ENCODE data around the gene TEC.

TEC gene

DNA sequence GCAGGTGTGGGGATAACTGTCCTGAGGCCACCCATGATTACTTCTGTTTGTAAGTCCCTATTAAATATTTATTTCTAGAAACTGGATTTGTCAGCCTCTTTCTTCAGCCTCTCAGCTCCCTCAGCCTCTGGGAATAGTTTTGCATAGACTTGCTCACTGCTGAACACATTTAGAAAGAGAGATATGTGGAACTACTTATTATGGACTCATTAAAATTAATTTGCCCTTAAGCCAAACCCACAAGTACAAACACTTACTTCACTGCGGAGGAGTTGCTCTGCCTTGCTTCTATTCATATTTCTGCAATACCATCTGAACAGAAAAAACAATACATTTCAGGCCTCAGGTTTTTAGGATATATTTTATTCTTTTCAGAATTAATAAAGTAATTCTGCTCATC lies 113.2 kb downstream of the TEC start:
- no peaks in the 10 kb centered on the region for H3K27me3 Mint-ChIP-seq
- no peak overlapping the region for H3K4me3 Mint-ChIP-seq
- peaks cover 11% of the 10 kb centered on the region for H3K4me1 Mint-ChIP-seq (ENCODE audit: low read depth)
- peaks cover 4% of the 10 kb centered on the region for H3K9me3 Mint-ChIP-seq
- H3K36me3 Mint-ChIP-seq (ENCODE audit: low read depth), result peaks cover 51% of the 10 kb centered on the region
- no peak overlapping the region for H3K27ac Mint-ChIP-seq

DNA sequence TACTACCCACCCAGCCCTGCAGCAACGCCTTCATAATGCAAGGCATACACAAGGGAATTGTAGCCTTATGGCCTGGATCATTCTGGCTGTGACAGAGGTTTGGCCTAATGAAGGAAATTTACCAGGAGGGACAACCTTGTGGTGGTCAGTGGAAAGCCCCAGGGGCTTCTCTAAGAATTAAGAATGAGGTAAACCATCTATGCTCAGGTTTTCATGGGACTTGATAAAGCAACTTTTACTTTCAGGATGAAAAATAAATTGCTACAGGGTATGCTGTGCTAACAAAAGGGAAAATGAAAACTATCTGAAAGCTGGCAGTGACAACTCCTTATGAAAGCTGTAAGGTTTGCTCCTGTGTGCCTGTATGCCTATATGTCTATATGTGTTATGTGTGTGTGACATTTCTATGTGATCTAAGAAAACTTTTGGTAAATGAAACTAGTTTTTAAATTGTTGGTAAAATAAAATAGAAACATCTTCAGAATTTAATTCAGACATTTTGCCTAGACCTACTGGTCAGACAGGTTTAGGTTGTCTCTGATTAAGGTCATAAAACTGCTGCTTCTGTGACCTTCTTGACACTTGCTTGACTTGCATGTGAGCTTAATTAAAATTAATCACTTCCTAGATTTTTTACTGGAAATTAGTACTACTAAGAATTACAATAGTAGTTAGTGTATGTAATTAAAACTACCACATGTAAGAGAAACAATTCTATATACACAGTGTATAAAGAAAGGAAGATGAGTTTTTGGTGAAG lies 115.7 kb downstream of the TEC start:
- H3K4me1 Mint-ChIP-seq (ENCODE audit: low read depth), result no peaks in the 10 kb centered on the region
- peaks cover 52% of the 10 kb centered on the region for H3K36me3 Mint-ChIP-seq (ENCODE audit: low read depth)
- no peak overlapping the region for H3K27ac Mint-ChIP-seq
- peaks cover 4% of the 10 kb centered on the region for H3K9me3 Mint-ChIP-seq
- H3K27me3 Mint-ChIP-seq, result no peaks in the 10 kb centered on the region
- no peak overlapping the region for H3K4me3 Mint-ChIP-seq

DNA sequence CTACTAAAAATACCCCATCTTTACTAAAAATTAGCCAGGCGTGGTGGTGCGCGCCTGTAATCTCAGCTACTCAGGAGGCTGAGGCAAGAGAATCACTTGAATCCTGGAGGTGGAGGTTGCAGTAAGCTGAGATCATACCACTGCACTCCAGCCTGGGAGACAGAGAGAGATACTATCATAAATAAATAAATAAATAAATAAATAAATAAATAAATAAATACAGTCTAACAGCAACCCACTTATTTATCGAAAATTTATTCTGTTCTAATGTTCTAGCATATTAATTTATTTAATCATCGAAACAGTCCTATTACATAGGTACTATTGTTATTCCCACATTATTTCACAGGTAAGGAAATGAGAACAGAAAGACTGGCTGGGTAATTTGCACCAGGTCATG lies 117.4 kb downstream of the TEC start:
- H3K27ac Mint-ChIP-seq, result no peak overlapping the region
- peaks cover 4% of the 10 kb centered on the region for H3K9me3 Mint-ChIP-seq
- no peak overlapping the region for H3K4me3 Mint-ChIP-seq
- H3K27me3 Mint-ChIP-seq, result no peaks in the 10 kb centered on the region
- peaks cover 41% of the 10 kb centered on the region for H3K36me3 Mint-ChIP-seq (ENCODE audit: low read depth)
- no peaks in the 10 kb centered on the region for H3K4me1 Mint-ChIP-seq (ENCODE audit: low read depth)

DNA sequence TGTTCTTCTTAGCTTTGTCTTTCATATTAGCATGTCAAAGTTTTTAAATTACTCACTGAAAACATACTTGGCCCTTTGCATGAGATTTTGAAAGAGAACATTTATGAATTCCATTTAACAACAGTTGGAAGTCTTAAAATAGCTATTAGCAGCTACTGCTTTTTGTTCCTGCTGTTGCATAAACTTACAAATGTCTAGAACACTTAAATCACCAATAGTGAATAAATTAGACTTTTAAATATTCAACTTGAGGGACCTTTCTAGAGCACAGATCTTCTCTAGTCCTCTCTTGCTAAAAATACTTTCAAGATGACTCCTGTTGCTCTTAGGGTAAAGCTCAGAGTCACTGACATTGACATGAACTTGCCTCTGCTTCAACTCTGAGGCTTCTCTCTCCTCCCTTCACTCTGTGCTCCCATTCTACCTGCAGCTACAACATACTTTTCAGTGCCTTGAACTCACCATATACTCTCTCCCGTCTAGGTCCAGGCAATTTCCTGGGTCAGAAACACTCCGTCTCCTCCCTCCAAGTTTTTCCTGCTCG lies 119.7 kb downstream of the TEC start:
- Mint-ChIP-seq H3K9me3 (peaks cover 4% of the 10 kb centered on the region), H3K36me3 (ENCODE audit: low read depth) (peaks cover 24% of the 10 kb centered on the region), H3K4me3 (no peak overlapping the region), H3K27ac (no peak overlapping the region), H3K27me3 (no peaks in the 10 kb centered on the region), H3K4me1 (ENCODE audit: low read depth) (peaks cover 6% of the 10 kb centered on the region)

DNA sequence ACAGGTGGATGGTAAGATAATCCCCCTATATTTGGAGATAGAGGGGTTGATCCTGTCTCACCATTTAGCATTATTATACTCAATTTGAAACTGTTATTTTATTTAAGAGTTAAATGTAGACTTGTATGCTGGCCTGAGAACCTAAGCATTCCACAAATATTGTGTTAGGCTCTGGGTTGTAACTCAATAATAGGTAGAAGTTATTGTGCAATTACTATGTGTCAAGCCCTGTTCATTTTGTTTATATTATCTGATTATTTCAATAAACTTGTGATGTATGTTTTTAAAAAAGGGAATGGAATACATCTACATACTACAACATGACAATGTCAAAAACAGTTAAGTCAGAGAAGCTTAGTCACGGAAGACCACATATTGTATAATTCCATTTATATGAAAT lies 122.0 kb downstream of the TEC start:
- H3K27ac Mint-ChIP-seq, result no peak overlapping the region
- peaks cover 10% of the 10 kb centered on the region for H3K36me3 Mint-ChIP-seq (ENCODE audit: low read depth)
- H3K4me3 Mint-ChIP-seq, result no peak overlapping the region
- H3K4me1 Mint-ChIP-seq (ENCODE audit: low read depth), result peaks cover 6% of the 10 kb centered on the region
- H3K27me3 Mint-ChIP-seq, result no peaks in the 10 kb centered on the region
- no peaks in the 10 kb centered on the region for H3K9me3 Mint-ChIP-seq

DNA sequence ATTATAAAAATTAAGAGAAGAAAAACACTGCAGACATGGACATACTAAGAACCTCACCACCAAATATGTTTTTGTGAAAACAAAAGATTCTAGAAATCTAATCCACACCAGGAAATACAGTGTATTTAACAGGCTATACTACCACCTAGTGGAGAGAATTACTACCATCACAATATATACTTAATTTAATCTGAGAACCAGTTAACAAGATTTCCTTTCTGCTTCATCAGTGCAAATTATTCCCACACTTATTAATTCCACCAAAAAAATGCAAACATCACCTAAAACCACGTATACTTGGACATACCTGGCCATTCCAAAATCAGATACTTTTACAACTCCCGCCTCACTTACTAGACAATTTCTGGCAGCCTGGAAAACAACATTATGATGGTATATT lies 128.6 kb downstream of the TEC start:
- peaks cover 56% of the 10 kb centered on the region for H3K4me1 Mint-ChIP-seq (ENCODE audit: low read depth)
- H3K27me3 Mint-ChIP-seq, result no peaks in the 10 kb centered on the region
- peaks cover 10% of the 10 kb centered on the region for H3K36me3 Mint-ChIP-seq (ENCODE audit: low read depth)
- H3K9me3 Mint-ChIP-seq, result no peaks in the 10 kb centered on the region
- no peak overlapping the region for H3K4me3 Mint-ChIP-seq
- H3K27ac Mint-ChIP-seq, result no peak overlapping the region

DNA sequence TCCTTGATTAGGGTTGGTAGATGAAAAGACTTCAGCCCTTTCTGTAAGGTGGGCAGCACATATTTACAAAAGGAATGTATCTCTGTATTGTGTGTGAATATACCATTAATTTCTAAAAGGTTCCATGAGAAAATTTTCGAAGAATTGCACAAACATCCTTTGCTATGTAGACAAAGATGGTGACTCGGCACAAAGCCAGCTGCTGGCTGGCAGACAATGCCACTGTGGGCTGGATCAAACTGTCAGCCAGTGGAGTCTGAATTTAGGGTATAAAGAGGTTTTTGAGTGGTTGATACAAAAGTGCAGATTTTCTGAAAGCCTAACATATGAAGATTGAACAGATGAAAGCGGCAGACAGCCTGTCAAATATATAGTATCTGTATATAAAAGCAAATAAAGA lies 129.9 kb downstream of the TEC start:
- Mint-ChIP-seq H3K36me3 (ENCODE audit: low read depth) (peaks cover 3% of the 10 kb centered on the region), H3K4me1 (ENCODE audit: low read depth) (peaks cover 63% of the 10 kb centered on the region), H3K27ac (peak overlapping the region; percentile 78), H3K9me3 (no peaks in the 10 kb centered on the region), H3K27me3 (no peaks in the 10 kb centered on the region), H3K4me3 (no peak overlapping the region)

DNA sequence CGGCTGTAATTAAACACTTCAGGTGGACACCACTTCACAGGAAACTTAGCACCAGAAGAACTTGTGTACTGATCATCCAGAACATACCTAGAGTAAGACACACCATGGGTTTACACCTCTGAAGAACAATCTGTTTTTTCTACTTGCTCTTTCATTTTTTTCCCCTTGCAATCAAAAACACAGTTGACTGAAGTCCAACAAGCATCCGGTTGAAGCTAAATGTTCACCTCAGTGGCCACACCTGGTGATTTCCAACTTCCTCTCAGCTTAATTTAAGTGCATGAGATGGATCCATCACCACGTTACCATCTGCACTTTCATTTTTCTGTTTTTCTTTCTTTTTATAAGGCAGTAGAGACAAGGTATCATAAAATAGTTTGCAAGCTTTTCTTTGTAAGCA lies 130.7 kb downstream of the TEC start:
- H3K9me3 Mint-ChIP-seq, result no peaks in the 10 kb centered on the region
- H3K4me3 Mint-ChIP-seq, result peak overlapping the region; percentile 30
- no peaks in the 10 kb centered on the region for H3K27me3 Mint-ChIP-seq
- H3K27ac Mint-ChIP-seq, result peak overlapping the region; percentile 78
- H3K4me1 Mint-ChIP-seq (ENCODE audit: low read depth), result peaks cover 71% of the 10 kb centered on the region
- peaks cover 3% of the 10 kb centered on the region for H3K36me3 Mint-ChIP-seq (ENCODE audit: low read depth)

DNA sequence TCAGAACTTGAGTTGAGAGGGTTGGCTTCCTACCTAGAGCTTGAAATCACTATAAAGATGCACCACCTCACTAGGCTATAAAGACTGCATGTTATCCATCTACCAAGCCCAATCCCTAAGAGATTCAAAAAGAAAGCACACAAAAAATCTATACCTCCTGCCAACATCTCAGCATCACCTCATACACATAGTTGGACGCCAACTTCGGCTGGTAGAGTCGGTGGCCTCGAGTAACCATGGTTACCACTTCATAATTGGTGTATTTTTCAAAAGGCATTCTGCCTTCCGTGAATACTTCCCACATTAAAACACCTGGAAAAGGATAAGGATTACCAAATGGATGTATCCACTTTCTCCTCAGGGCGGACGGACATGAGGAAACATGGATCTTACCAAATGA lies 131.1 kb downstream of the TEC start:
- H3K4me3 Mint-ChIP-seq, result peak overlapping the region; percentile 30
- H3K27ac Mint-ChIP-seq, result peak overlapping the region; percentile 78
- no peaks in the 10 kb centered on the region for H3K9me3 Mint-ChIP-seq
- peaks cover 75% of the 10 kb centered on the region for H3K4me1 Mint-ChIP-seq (ENCODE audit: low read depth)
- H3K36me3 Mint-ChIP-seq (ENCODE audit: low read depth), result peaks cover 3% of the 10 kb centered on the region
- no peaks in the 10 kb centered on the region for H3K27me3 Mint-ChIP-seq

DNA sequence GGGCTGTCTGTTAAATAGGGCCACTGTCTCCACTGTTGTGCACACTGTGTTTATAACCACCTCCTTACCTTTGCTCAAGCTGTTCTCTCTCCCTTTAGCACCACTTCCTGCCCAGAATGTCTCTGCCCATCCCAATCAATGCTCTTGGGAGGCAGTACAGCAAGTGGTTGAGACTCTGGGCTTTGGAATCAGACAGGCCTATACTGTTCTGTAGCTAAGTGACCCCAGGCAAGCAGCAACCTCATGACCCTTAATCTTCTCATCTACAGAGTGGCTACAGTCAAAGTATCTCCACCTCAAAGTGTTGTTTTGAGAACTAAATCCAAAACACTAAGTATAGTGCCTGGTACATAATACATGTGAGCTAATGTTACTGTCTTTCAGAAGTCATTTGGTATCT lies 131.8 kb downstream of the TEC start:
- Mint-ChIP-seq H3K36me3 (ENCODE audit: low read depth) (peaks cover 3% of the 10 kb centered on the region), H3K9me3 (no peaks in the 10 kb centered on the region), H3K4me1 (ENCODE audit: low read depth) (peaks cover 82% of the 10 kb centered on the region), H3K4me3 (peak overlapping the region; percentile 30), H3K27me3 (no peaks in the 10 kb centered on the region), H3K27ac (peak overlapping the region; percentile 78)

DNA sequence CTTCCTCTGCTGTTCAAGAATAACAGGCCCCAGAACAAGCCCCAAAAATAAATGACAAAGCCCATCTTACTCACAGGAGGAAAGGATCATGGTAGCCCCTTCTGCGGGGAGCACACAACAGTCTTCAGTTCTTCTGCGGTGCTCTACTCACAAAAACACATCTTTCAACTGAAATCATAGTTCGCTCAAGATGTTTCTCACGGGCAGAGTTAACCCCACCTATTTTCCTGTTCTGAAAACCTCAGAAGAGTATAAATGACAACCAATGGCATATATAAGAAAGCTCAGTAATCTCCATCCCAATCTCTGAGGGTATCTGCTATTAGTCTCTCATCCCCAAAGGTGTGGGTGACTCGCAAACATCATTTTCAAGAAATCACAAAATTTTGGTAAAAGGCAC lies 135.6 kb downstream of the TEC start, which contains the start of gene TXK:
TXK (minus strand) TSS at position 170 of the 400 bp plus-strand sequence; CDS start at position 90, 80 bp downstream.
- peaks cover 93% of the 10 kb centered on the region for H3K4me1 Mint-ChIP-seq (ENCODE audit: low read depth)

DNA sequence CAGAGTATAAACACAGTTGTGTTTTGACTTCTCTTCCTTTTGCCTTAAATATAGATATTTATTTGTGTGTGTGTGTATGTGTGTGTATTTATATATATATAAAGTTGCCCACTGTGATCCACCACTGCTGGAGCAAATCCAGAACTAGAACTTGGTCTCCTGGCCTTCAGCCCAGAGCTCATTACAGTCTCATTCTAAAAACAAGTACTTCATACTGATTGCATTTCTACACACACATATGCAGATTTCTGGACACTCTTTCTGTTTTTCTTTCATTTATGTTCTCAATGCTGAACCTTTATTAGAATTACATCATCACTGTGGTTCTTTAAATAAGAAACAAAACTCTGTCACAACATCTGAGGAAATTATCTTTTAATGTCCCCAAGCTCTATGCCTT lies 136.0 kb downstream of the TEC start:
- peaks cover 7% of the 10 kb centered on the region for H3K36me3 Mint-ChIP-seq (ENCODE audit: low read depth)
- no peaks in the 10 kb centered on the region for H3K9me3 Mint-ChIP-seq
- H3K4me3 Mint-ChIP-seq, result peak overlapping the region; percentile 83
- H3K4me1 Mint-ChIP-seq (ENCODE audit: low read depth), result peaks cover 93% of the 10 kb centered on the region
- H3K27ac Mint-ChIP-seq, result peak overlapping the region; percentile 96
- H3K27me3 Mint-ChIP-seq, result no peaks in the 10 kb centered on the region

More for the DNA sequence above, 135.6 kb downstream of the TEC start, which contains the start of gene TXK:
- peak within 1 kb of the TSS; percentile 96 for H3K27ac Mint-ChIP-seq
- no peaks in the 10 kb centered on the region for H3K27me3 Mint-ChIP-seq
- no peaks in the 10 kb centered on the region for H3K9me3 Mint-ChIP-seq
- peak within 1 kb of the TSS; percentile 83 for H3K4me3 Mint-ChIP-seq
- H3K36me3 Mint-ChIP-seq (ENCODE audit: low read depth), result peaks cover 6% of the 10 kb centered on the region

DNA sequence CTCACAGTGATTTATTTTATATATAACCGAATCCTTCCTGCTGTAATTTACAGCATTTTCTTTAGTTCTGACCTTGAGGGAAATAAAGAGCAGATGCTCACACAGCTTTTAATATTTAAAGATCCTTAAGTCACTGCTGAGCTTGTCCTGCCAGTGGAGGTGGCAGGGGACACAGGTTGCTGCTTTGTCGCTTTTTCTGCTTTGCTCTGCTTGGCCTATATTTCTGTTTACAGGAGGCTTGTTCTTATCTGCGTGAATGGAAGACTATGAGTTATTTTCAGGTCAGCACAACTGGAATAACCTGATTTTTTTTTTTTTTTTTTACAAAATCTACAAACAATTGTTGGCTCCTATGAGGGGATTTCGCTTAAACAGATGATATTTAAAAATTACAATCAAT lies 137.9 kb downstream of the TEC start:
- peak overlapping the region; percentile 96 for H3K27ac Mint-ChIP-seq
- peak overlapping the region; percentile 83 for H3K4me3 Mint-ChIP-seq
- peaks cover 93% of the 10 kb centered on the region for H3K4me1 Mint-ChIP-seq (ENCODE audit: low read depth)
- no peaks in the 10 kb centered on the region for H3K27me3 Mint-ChIP-seq
- H3K9me3 Mint-ChIP-seq, result no peaks in the 10 kb centered on the region
- H3K36me3 Mint-ChIP-seq (ENCODE audit: low read depth), result peaks cover 4% of the 10 kb centered on the region

DNA sequence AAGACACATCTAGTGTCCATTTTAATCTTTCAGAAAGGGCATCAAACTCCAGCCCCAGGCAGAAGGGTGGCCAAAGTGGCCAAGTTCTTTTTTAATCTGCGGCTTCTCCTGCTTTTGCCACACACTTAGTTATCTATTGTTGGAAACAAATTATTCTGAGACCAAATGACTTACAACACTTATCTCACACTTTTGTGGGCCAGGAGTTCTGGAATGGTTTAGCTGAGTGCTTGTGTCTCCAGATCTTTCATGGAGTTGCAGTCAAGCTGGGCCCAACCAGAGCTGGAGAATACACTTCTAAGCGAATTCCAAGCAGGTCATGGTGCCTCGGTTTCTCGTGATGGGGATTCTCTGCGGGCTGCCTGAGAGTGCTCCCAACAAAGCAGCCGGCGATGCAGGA lies 139.5 kb downstream of the TEC start:
- Mint-ChIP-seq H3K9me3 (no peaks in the 10 kb centered on the region), H3K36me3 (ENCODE audit: low read depth) (peaks cover 4% of the 10 kb centered on the region), H3K4me1 (ENCODE audit: low read depth) (peaks cover 94% of the 10 kb centered on the region), H3K27ac (peak overlapping the region; percentile 96), H3K4me3 (peak overlapping the region; percentile 83), H3K27me3 (no peaks in the 10 kb centered on the region)

DNA sequence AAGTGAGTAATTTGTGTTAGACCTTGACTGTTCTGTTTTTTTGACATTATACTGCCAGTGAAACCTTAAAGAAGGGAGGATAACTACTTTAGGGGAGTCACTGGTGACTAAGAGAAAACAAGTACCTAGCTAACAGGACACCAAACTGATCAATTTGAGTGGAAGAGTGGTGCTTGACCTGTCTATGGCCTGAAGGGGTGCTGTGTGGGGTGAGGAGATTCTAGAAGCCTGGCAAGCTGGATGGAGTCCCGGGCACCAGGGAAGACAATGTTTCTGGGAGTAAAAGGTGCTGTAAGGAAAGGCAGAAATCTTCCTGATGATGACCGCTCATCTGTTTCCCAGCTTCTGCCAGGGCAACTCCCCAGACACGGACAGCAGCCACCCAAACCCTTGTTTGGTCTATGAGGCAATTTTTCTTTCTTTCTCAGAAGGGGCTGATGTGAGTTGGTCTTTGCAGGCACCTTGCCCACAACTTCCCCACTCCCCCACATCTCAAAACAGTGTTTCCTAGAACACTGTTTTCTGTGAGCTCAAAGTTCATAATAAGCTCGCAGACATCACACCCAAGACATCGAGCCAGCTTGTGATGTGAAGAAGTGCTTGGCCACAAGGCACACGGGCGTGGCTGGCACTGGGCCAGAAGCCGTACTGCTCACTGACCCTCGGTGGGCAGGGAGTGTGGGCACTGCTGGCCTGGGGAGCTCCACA lies 140.2 kb downstream of the TEC start:
- Mint-ChIP-seq H3K27ac (peak overlapping the region; percentile 96), H3K4me3 (peak overlapping the region; percentile 83), H3K36me3 (ENCODE audit: low read depth) (peaks cover 4% of the 10 kb centered on the region), H3K4me1 (ENCODE audit: low read depth) (peaks cover 94% of the 10 kb centered on the region), H3K27me3 (no peaks in the 10 kb centered on the region), H3K9me3 (no peaks in the 10 kb centered on the region)

Data from stimulated activated naive CD8-positive, alpha-beta T cell treated with anti-CD3 and anti-CD28 coated beads, Interleukin-15, Interleukin-2, amounts not matched to agents 100 ng/mL and 50 ng/mL, for 24 hours (primary cell).